HUDEP-2 (cell line): ENCODE measurements around the gene KCNQ4.

Experiments
- DNase-seq, 76 experiments: peaks; one replicate each; lab custom pipeline; 2025; ENCODE audit not compliant: unreplicated experiment in 76 of 76; lab: John Stamatoyannopoulos, UW

Gene KCNQ4

DNA sequence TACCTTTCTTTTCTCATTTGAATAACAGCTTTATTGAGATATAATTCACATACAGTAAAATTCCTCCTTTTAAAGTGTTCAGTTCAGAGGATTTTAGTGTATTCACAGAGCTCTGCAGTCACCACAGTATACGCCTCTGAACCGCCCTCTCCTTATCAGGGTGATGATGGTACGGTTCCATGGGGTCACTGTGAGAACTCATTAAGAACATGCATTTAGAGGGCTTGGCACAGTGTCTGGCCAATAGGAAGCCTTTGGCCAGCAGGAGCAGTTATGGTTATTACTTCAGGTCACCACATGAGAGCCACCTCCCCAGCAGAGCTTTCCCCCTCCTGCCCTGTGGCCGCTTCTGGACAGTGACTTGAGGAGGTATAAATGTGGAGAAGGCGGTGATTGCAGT lies 27.3 kb downstream of the KCNQ4 start:
- DNase-seq: peak in 18 of 76 experiments; percentile 4 to 34 (median 16)

DNA sequence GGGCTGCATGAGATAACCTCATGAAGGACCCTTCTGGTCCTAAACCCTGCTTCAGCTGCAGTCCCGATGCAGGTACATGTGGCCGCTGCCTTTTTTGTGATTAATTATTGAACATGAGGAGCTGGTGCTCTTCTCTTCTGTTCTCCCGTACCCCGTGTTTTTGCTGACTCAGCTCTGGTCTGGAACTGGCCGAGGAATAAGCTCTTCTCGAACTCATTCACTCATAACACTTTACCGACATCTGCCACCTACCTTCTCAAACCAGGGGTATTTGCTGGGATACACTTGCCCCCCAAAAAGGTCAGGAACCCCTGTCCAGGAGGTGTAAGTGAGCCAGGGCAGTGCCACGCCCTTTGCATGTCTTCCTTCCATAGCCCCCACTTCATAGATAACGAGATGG lies 31.8 kb downstream of the KCNQ4 start:
- DNase-seq: no peak

DNA sequence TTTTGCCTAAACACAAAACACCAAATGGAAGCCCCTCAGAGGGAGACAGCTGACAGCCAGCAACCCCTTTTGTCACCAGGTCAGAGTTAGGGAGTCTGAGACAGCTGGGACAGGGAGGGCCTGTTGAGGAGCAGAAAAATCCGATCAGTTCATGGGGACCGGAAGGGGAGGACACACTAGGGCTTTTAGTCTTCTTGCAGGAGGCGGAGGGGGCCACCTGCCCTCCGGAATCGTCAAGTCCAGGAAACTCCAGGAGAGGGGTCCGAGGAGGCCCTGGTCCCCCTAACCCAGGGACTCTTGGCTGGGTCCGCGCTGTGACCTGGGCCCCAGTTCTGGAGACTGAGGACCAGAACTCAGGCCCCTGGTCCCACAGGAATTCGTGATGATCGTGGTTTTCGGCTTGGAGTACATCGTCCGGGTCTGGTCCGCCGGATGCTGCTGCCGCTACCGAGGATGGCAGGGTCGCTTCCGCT lies 34.2 kb downstream of the KCNQ4 start:
- no peak for DNase-seq

DNA sequence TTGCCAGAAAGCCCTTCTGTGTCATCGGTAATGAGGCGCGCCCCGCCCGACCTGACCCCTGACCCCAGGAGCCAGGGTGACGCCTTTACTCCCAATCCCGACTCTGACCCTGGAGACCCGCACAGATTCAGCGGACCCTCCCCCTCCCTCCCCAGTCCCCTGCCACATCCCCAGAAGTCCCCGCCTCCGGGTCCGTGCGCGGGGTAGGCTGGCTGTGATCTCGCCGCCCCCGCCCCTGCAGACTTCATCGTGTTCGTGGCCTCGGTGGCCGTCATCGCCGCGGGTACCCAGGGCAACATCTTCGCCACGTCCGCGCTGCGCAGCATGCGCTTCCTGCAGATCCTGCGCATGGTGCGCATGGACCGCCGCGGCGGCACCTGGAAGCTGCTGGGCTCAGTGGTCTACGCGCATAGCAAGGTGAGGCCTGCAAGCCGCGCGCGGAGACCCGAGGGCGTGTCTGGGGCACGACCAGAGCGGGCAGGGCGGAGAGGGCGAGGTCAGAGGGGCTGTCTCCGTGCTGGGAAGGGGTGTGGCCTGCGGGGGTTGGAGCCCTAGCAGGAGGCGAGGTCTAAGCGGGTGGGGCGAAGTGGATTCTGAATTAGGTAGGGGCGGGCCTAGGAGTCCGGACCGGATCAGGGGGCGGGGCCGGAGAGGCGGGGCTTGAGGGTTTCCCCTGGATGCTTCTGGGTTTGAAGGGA lies 34.8 kb downstream of the KCNQ4 start:
- DNase-seq: peak in 71 of 76 experiments; percentile 16 to 96 (median 82)

DNA sequence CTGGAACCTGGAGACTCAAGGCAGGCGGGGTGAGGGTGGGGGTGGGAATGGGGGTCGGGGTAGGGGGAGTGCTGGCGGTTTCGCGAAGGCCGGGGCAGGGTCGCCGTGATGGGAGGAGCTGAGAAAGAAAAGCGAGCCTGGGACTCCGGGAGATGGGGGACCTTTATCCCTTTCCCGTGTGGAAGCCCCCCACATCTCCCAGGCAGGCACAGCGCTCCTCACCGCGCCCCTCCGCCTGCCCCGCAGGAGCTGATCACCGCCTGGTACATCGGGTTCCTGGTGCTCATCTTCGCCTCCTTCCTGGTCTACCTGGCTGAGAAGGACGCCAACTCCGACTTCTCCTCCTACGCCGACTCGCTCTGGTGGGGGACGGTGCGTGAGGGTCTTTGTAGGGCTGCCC lies 35.5 kb downstream of the KCNQ4 start:
- no peak for DNase-seq

DNA sequence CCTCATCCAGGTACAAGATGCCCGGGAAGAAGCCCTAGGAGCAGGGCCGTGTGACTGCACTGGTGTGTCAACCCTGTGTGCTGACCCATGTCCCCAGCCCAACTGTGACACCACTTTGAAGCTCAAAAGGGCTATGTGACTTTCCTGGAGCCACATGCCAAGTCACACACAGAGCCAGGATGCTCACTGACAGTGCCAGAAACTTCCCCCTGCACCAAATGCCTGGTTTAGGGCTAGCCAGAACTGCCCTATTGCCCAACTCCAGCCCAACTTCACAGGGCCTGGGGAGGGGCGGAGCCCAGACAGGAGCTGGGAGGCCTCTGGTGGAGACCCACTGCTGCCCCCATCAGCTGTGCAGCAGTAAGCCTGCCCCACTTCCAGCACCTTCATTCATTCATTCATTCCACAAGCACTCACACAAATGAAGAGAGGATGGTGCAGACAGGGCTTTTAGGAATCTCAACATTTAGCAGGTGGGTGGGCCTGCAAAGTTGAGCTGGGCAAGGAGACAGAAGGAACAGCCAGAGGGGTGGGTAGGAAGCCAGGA lies 36.7 kb downstream of the KCNQ4 start:
- DNase-seq: peak in 55 of 76 experiments; percentile 9 to 73 (median 47)

DNA sequence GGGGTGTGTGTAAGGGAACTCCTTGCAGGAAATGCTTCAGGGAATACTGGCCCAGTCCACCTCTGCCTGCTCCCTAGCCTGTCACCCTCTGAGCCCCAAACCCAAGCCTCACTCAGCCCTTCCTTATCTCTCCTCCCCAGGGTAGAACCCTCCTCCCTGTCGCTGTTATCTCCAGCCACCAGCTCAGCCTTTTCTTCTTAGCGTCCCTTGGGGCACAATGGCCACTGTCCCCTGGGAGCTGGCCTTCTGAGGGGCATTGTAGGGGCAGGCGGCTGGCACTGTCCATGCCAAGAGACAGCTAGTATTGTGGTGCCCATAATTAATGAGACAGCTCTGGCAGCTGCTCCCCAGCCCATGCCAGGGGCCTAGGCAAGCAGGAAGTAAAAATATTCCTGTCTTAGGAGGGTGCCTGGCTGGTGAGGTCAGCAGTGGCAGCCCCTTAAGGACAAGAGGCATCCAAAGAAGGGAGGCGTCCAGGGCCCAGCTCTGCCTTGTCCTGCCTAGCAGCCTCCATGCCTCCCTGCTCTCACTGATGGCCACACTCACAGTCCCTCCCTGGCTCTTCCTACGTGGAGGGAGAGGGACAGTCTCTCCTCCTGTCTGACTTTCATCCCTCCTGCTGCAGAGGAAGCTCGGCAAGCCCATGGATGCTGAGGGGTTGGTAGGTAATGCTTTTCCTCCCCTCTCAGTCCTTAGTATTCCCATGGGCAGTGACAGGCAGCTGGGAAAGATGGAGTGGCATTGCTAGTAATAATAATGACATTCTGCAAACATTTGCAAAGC lies 37.5 kb downstream of the KCNQ4 start:
- peak in 74 of 76 experiments; percentile 47 to 93 (median 76) for DNase-seq

DNA sequence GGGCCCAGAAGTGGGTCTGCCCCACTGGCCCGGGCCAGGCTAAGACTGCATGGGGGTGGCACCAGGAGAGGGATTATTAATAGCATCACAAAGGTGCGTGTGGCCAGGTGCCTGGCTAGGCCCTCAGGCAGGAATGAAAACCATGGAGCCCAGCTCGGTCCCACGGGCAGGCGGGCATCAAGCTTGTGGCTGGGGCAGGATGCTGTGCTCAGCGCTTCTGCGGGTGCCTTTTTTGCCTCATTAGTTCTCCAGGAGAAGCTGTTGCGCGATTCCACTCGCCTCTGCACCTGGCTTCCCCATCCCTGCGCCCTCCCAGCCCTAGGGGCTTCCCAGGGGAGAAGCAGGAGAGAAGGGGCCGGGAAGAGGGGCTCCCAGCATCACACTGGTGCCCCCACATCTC lies 39.3 kb downstream of the KCNQ4 start:
- no peak for DNase-seq

DNA sequence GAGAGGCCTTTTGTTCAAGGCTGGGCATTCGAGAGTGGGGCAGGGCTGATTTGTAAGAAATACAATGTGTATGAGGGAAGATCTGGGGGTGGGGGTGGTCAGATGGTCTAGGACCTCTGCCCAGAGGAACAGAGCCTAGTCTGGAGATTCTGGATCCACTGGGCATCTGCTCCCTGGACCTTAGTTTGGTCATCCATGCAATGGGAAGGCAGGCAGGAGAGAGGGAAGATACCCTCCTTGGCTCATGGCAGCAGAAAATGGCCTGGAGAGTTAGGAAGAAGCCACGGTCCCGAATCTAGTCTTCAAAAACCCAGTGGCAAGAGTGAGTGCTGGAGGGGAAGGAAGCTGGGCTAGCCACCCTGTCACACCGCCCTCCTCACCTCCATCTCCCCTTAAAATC lies 39.8 kb downstream of the KCNQ4 start:
- DNase-seq: no peak

DNA sequence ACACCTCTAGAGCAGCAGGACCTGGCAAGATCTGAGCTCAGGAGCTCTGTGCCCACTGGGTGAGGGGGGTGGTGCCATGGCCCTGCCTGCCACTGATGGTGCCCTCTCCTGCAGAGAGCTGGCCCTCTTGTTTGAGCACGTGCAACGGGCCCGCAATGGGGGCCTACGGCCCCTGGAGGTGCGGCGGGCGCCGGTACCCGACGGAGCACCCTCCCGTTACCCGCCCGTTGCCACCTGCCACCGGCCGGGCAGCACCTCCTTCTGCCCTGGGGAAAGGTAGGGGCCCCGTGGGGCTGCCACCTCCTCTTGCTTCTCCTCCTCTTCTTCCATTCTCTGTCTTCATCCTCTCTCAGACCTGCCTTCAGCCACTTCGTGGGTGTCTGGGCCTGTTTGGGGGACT lies 40.4 kb downstream of the KCNQ4 start:
- no peak for DNase-seq

DNA sequence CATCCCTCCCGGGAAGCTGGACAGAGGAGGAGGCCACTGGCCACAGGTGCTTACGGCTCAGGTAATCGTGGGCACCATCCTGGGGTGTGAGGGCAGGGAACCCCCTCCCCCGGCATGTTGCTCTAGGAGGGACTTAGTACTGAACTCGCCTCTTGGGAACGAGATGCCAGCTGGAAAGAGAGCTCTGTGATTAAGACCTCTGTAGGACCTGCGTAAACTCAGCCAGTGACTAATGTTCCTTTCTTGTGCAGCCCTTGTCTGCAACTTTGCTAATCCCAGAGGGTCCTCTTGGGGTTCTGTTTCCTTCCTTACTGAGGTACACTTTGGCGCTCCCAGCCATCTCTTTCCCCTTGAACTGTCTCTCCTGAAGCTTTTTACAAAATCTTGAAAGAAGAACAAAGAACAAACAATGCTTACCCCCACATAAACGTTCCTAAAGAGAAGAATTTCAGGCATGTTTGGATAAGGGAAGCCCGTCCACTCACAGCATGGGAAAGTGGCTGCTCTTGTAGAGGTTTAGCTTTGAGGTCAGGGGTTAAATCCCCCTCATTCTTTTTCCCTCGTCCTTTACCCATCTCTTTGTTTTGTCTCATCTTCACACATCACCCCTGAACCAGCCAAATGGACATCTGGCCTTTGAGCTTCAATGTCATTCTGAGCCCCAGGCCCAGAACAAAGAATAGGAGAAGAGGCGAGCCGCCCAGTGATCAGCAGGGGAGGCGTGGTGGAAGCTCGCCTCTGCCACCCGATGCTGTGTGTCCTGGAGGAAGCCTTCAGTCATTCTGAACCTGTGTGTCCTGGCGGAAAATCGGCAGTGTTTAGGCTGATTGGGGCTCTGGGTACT lies 41.2 kb downstream of the KCNQ4 start:
- DNase-seq: no peak

DNA sequence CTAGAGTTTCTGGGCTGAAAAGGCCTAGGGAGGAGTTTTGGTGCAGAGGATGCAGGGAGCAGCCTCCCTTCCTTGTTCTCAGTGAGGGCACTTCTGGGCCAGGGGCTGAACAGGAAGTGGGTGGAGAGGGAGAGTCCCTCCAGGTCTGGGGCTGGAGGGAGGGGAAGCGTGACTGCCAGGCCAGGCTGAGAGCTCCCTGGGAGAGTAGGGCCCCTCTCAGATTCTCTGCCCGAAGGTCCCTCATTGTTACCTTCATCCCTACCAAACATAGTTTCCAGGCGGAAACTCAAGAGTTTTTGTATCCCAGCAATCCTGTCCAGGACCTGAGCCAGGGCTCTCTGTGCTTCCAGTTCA lies 41.8 kb downstream of the KCNQ4 start:
- no peak for DNase-seq

DNA sequence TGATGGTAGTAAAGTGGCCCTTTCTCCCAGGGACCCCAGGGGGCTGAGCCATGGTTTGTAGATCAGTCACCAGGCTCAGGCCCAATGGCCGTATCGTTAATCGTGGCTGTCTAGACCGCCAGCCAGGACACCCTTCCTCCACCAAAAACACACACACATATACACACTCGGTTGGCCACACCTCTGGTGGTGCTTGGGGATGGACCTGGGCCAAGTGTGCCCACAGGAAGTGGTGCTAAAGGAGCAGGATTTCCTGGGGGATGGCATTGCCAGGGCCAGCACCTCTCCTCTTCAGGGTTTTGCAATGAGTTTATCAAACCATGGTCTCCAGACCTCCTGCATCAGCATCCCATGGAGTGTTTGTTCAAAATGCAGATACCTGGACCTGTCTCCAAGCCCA lies 42.4 kb downstream of the KCNQ4 start:
- no peak for DNase-seq

DNA sequence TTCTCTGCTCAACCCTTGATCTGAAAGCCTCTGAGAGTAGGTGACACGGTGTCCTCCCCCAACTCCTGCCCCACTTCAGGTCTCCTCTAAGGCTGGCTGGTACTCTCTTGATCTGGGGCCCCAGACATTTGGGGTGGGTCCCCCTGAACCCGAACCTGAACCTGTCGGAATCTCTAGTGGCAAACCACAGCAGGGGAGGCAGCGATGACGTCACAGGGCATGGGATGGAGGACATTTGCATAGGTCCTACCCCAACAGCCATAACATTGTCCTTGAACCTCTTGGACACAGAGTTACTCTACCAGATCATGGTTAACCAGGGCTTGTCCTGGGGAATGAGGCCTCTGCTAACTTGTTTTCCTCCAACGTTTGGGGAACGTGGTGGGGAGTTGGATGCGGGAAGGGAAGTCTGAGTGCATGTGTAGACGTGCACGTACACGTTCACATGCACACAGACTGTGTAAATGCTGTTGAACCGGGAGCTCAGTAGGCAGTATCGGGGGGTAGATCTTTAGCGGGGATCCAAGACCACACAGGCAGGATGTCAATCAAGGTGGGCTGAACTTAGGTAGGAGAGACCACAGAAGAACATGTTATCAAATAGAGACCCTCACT lies 46.2 kb downstream of the KCNQ4 start:
- DNase-seq: no peak

DNA sequence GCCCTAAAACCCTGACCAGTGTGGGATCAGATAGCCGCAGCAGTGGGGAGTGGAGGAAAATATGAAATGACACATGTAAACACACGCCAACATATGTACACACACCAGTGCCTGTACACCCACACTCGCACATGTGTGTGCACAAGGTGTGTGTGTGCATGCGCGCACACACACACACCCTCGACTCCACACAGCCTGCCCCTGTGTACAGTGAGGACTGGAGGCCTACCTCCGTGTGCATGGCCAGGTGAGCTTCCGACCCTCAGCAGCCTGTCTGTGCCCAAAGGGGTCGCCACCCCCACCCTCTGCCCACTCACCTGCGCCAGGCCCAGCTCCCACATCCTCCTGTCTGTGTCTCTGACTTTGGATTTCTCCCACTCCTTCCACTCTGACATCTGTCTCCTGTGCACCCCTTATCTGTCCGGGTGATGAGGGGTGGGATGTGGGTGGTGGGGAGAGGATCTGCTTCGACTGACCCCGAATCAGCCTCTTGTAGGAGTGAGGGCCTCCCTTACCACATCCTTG lies 46.9 kb downstream of the KCNQ4 start:
- no peak for DNase-seq

DNA sequence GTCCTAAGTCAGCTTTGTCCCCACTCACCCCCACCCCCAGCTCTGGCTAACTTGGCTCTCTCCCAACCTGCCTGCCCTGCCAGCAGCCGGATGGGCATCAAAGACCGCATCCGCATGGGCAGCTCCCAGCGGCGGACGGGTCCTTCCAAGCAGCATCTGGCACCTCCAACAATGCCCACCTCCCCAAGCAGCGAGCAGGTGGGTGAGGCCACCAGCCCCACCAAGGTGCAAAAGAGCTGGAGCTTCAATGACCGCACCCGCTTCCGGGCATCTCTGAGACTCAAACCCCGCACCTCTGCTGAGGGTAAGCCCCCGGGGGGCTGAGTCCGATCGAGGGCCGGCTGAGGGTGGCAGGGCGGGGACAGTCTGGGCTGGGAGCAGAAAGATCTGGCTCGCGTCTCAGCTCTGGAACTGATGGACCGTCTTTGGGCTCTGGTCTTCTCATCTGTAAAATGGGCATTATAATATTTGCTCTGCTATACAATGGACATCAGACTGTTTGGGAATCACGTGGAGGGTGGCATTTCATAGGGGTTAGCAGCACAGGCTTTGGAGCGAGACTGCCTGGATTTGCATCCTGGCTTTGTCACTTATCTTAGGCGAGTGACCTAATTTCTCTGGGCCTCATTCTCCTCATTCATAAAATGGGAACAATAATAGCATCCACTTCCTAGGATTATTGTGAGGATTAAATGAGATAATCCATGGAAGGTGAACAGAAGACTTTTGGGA lies 47.6 kb downstream of the KCNQ4 start:
- no peak for DNase-seq

DNA sequence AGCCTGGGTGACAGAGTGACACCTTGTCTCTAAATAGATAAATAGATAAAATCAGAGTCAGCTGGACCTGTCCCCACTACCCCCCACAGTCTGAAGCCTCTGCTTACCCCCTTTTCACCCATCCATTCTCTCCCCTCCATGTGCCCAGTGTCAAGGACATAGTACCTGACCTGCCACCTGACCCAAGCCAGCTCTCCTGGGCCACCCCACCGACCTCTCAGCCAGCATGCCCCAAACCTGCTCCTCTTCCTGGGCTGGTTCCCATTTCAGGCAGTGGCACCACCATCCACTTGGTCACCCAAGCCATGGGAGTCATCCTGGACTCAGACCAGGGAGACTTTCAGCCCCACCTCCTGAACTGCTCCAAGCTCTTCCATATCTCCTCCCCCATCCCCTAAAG lies 50.4 kb downstream of the KCNQ4 start:
- DNase-seq: no peak

DNA sequence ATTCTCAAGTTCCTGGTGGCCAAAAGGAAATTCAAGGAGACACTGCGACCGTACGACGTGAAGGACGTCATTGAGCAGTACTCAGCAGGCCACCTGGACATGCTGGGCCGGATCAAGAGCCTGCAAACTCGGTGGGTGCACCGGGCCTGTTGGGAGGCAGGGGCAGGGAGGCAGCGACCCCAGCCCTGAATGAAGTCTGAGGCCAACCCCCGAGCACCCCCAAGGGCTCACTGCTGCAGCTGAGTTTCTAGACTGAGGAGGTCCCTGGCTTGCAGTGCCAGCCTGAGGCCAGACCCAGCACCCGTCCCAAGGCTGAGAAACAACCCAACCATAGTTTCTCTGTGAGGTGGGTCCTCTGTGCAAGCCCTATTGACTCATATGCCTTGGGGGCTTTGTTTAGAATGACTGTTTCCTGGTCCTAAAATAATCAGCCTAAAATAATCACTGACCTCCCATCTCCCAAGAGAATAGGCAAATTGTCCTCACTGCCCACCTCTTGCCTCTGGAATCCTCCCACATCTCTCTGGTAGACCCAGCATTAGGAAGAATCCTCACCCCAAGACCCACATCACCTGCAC lies 51.5 kb downstream of the KCNQ4 start:
- DNase-seq: no peak

DNA sequence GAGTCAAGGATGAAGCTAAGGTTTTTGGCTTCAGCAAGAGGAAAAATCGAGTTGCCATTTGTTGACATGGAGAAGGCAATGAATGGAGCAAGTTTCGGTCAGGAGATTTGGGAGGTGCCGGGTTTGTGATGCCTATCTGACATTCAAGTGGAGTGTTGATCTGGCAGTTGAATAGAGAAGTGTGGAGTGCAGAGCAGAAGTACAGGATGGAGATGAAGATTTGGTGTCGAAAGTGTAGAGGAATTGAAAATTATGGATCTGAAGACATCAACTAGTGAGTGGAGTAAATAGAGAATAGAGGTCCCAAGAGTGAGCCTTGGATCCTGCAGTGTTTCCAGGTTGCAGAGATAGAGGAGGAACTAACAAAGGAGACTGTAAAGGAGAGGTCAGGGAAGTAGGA lies 52.7 kb downstream of the KCNQ4 start:
- no peak for DNase-seq
